CD4-positive, CD25-positive, alpha-beta regulatory T cell (primary cell): Measurements from ENCODE around the gene KXD1. TPM values are rescaled to one million over a fixed set of nuclear protein-coding genes. Genes with fewer than 3 reads are reported as not detected.

ENCODE experiments used
- ATAC-seq, 2 donors: fragments of 150-1000 bp; cut with Tn5 transposase; one replicate each; pipeline ENCODE4 v1.10.0; 2021; ENCODE audit warnings: low read depth in 2 of 2, moderate number of reproducible peaks in 2 of 2, moderate library complexity in 1 of 2
- DNase-seq, 3 donors: peaks; one replicate each; pipeline versions ENCODE4 v3.0.0 to v3.0.0-alpha.2; 2012 to 2022; ENCODE audit warnings: mixed read lengths in 1 of 3
- H3K27ac ChIP-seq: one replicate; pipeline ENCODE4 v1.7.0; 2013; ENCODE audit warnings: mild to moderate bottlenecking, low read length; ENCODE audit not compliant: insufficient read depth, poor library complexity, severe bottlenecking
- H3K27me3 ChIP-seq: one replicate; pipeline ENCODE4 v1.7.0; 2013; ENCODE audit warnings: low read length; ENCODE audit not compliant: control insufficient read depth, insufficient read depth
- H3K36me3 ChIP-seq: one replicate; pipeline ENCODE4 v1.7.0; 2013; ENCODE audit warnings: mild to moderate bottlenecking, low read length, moderate library complexity; ENCODE audit not compliant: control insufficient read depth, insufficient read depth
- H3K4me1 ChIP-seq: 2 replicates; pipeline ENCODE4 v1.7.0; 2013; ENCODE audit warnings: mild to moderate bottlenecking, low read length; ENCODE audit not compliant: insufficient read depth, control insufficient read depth, poor library complexity, severe bottlenecking
- H3K4me3 ChIP-seq: one replicate; pipeline ENCODE4 v1.7.0; 2013; ENCODE audit warnings: low read depth, mild to moderate bottlenecking, low read length, moderate library complexity
- H3K9me3 ChIP-seq, 2 experiments: 1 replicate in 1 of 2; 2 replicates in 1 of 2; pipeline ENCODE4 v1.7.0; 2013; ENCODE audit warnings: low read length in 2 of 2, mild to moderate bottlenecking in 1 of 2, moderate library complexity in 1 of 2; ENCODE audit not compliant: control insufficient read depth in 2 of 2
- H3K27ac Mint-ChIP-seq, 3 donors: one replicate each; pipeline ENCODE4 v1.8.0; 2020 to 2022; ENCODE audit warnings: mild to moderate bottlenecking in 3 of 3, mixed read lengths in 3 of 3, moderate library complexity in 2 of 3
- H3K27me3 Mint-ChIP-seq: one replicate; pipeline ENCODE4 v1.8.0; 2022; ENCODE audit warnings: mild to moderate bottlenecking, mixed read lengths
- H3K36me3 Mint-ChIP-seq: one replicate; pipeline ENCODE4 v1.8.0; 2020; ENCODE audit warnings: mixed read lengths
- H3K4me1 Mint-ChIP-seq, 4 donors: one replicate each; pipeline ENCODE4 v1.8.0; 2020 to 2022; ENCODE audit warnings: mixed read lengths in 4 of 4, mild to moderate bottlenecking in 1 of 4
- H3K4me3 Mint-ChIP-seq, 4 donors: one replicate each; pipeline ENCODE4 v1.8.0; 2020 to 2022; ENCODE audit warnings: mild to moderate bottlenecking in 4 of 4, mixed read lengths in 4 of 4, moderate library complexity in 3 of 4
- H3K9me3 Mint-ChIP-seq, 7 donors: one replicate each; pipeline ENCODE4 v1.8.0; 2020 to 2022; ENCODE audit warnings: mixed read lengths in 7 of 7, mild to moderate bottlenecking in 3 of 7, moderate library complexity in 2 of 7
- polyA plus RNA-seq, 4 donors: library from polyadenylated mRNA; unstranded; fragments of 300-500 nt; fragmentation: Illumina TruSeq; gene quantifications; one replicate each; pipeline ENCODE4 v1.2.3, GENCODE V29; 2021
- total RNA-seq: library from RNA; stranded (reverse); gene quantifications from one replicate; pipeline ENCODE4 v1.2.3, GENCODE V29; 2022

KXD1 gene
- total and polyA plus RNA-seq, 5 donors from 2014 or later: 65.3 to 99.1 (median 90.6) TPM

GRCh38 chr19:18551631-18552030 lies 6.0 kb upstream of the KXD1 start:
- H3K27me3 Mint-ChIP-seq: no peaks in the 10 kb centered on the region
- no peaks in the 10 kb centered on the region for H3K4me1 ChIP-seq
- H3K36me3 Mint-ChIP-seq: no peaks in the 10 kb centered on the region
- ATAC-seq (no peak), DNase-seq (no peak)
- no peak overlapping the region for H3K4me3 ChIP-seq
- no peaks in the 10 kb centered on the region for H3K9me3 ChIP-seq
- H3K27me3 ChIP-seq: no peaks in the 10 kb centered on the region
- no peak overlapping the region for H3K27ac Mint-ChIP-seq
- peaks cover 0 to 6% (median 0%) of the 10 kb centered on the region in 4 donors for H3K4me1 Mint-ChIP-seq
- no peak overlapping the region for H3K27ac ChIP-seq
- H3K9me3 Mint-ChIP-seq: no peaks in the 10 kb centered on the region
- no peaks in the 10 kb centered on the region for H3K36me3 ChIP-seq
- no peak overlapping the region for H3K4me3 Mint-ChIP-seq

GRCh38 chr19:18558202-18558555 lies 509 bp downstream of the KXD1 start:
- Histone ChIP-seq H3K4me1 (peaks cover 18% of the 10 kb centered on the region), H3K27ac (peak overlapping the region; percentile 93), H3K36me3 (peaks cover 12% of the 10 kb centered on the region), H3K27me3 (no peaks in the 10 kb centered on the region), H3K9me3 (no peaks in the 10 kb centered on the region), H3K4me3 (peak overlapping the region; percentile 89)
- peaks cover 4% of the 10 kb centered on the region for H3K36me3 Mint-ChIP-seq
- peak overlapping the region; percentile 92 to 96 (median 94) for H3K4me3 Mint-ChIP-seq
- DNase-seq (peak in 1 of 3 donors; percentile 24), ATAC-seq (no peak)
- peak overlapping the region; percentile 95 to 98 (median 97) for H3K27ac Mint-ChIP-seq
- peaks cover 8 to 30% (median 19%) of the 10 kb centered on the region in 4 donors for H3K4me1 Mint-ChIP-seq
- peaks cover 12% of the 10 kb centered on the region for H3K27me3 Mint-ChIP-seq
- H3K9me3 Mint-ChIP-seq: peaks cover 0 to 2% (median 0%) of the 10 kb centered on the region in 7 donors

GRCh38 chr19:18558604-18559003 lies 934 bp downstream of the KXD1 start:
- H3K36me3 ChIP-seq: peaks cover 15% of the 10 kb centered on the region
- H3K36me3 Mint-ChIP-seq: peaks cover 4% of the 10 kb centered on the region
- peak overlapping the region; percentile 89 for H3K4me3 ChIP-seq
- no peaks in the 10 kb centered on the region for H3K27me3 ChIP-seq
- H3K27ac Mint-ChIP-seq: peak overlapping the region; percentile 95 to 98 (median 97)
- no peaks in the 10 kb centered on the region for H3K9me3 ChIP-seq
- peaks cover 8 to 30% (median 19%) of the 10 kb centered on the region in 4 donors for H3K4me1 Mint-ChIP-seq
- ATAC-seq (no peak), DNase-seq (no peak)
- peaks cover 12% of the 10 kb centered on the region for H3K27me3 Mint-ChIP-seq
- peak overlapping the region; percentile 93 for H3K27ac ChIP-seq
- peaks cover 0 to 2% (median 0%) of the 10 kb centered on the region in 7 donors for H3K9me3 Mint-ChIP-seq
- H3K4me3 Mint-ChIP-seq: peak overlapping the region; percentile 92 to 96 (median 94)
- peaks cover 18% of the 10 kb centered on the region for H3K4me1 ChIP-seq

DNA sequence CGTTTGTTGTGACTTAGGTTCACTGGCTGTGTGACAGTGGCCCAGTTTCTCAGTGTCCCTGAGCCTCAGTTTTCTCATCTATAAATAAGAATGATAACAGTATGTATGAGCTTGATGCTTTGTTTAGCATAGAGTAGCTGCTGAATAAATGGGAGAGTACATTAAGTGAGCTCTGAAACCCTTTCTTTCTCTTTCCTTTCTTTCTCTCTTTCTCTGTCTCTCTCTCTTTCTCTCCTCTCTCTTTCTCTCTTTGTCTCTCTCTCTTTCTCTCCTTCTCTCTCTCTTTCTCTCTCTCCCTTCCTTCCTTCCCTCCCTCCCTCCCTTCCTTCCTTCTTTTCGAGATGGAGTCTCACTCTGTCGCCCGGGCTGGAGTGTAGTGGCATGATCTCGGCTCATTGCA lies 2.0 kb downstream of the KXD1 start:
- Histone ChIP-seq H3K9me3 (no peaks in the 10 kb centered on the region), H3K4me3 (no peak overlapping the region), H3K27ac (peak overlapping the region; percentile 93), H3K4me1 (peaks cover 18% of the 10 kb centered on the region), H3K27me3 (no peaks in the 10 kb centered on the region), H3K36me3 (peaks cover 22% of the 10 kb centered on the region)
- Mint-ChIP-seq H3K27ac (peak overlapping the region; percentile 26 to 98 (median 73)), H3K4me1 (peaks cover 8 to 30% (median 19%) of the 10 kb centered on the region in 4 donors), H3K4me3 (peak overlapping the region; percentile 46 to 96 (median 92)), H3K27me3 (peaks cover 12% of the 10 kb centered on the region), H3K36me3 (peaks cover 11% of the 10 kb centered on the region), H3K9me3 (peaks cover 0 to 2% (median 0%) of the 10 kb centered on the region in 7 donors)
- ATAC-seq (no peak), DNase-seq (no peak)

GRCh38 chr19:18562086-18562485 lies 4.4 kb downstream of the KXD1 start:
- Histone ChIP-seq H3K9me3 (no peaks in the 10 kb centered on the region), H3K4me3 (no peak overlapping the region), H3K27ac (no peak overlapping the region), H3K27me3 (no peaks in the 10 kb centered on the region), H3K4me1 (peaks cover 18% of the 10 kb centered on the region), H3K36me3 (peaks cover 45% of the 10 kb centered on the region)
- no peak for ATAC-seq
- H3K4me3 Mint-ChIP-seq: peak overlapping the region in 1 of 4 donors; percentile 54
- peaks cover 19% of the 10 kb centered on the region for H3K36me3 Mint-ChIP-seq
- peaks cover 0 to 2% (median 0%) of the 10 kb centered on the region in 7 donors for H3K9me3 Mint-ChIP-seq
- peaks cover 8 to 30% (median 19%) of the 10 kb centered on the region in 4 donors for H3K4me1 Mint-ChIP-seq
- peak overlapping the region in 1 of 3 donors; percentile 25 for H3K27ac Mint-ChIP-seq
- H3K27me3 Mint-ChIP-seq: peaks cover 12% of the 10 kb centered on the region
- no peak for DNase-seq

DNA sequence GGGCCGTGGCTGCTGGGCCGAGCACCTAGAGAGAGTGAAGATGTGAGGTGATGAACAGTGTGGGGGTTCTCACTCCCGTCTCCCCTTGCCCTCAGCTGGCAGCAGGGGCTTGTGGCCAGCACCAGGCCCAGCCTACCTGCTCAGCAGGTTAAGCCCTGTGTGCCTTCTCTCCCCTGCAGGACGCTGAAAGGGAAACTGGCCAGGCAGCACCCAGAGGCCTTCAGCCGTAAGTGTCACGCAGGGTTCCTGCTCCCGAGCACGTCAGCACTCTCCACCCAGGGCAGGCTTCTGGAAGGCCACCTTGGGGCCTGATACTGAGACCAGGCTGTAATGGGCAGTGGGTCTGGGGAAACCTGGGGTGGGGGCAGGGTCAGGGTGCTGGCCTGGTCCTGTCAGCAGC lies 9.3 kb downstream of the KXD1 start:
- Histone ChIP-seq H3K4me1 (peaks cover 5% of the 10 kb centered on the region), H3K36me3 (peaks cover 64% of the 10 kb centered on the region), H3K4me3 (no peak overlapping the region), H3K9me3 (no peaks in the 10 kb centered on the region), H3K27me3 (no peaks in the 10 kb centered on the region), H3K27ac (no peak overlapping the region)
- H3K4me3 Mint-ChIP-seq: no peak overlapping the region
- H3K27ac Mint-ChIP-seq: no peak overlapping the region
- DNase-seq: no peak
- ATAC-seq: no peak
- H3K9me3 Mint-ChIP-seq: no peaks in the 10 kb centered on the region
- no peaks in the 10 kb centered on the region for H3K27me3 Mint-ChIP-seq
- H3K4me1 Mint-ChIP-seq: peaks cover 3 to 9% (median 7%) of the 10 kb centered on the region in 4 donors
- H3K36me3 Mint-ChIP-seq: peaks cover 29% of the 10 kb centered on the region

GRCh38 chr19:18568367-18568766 lies 10.7 kb downstream of the KXD1 start:
- no peak overlapping the region for H3K27ac Mint-ChIP-seq
- Histone ChIP-seq H3K27ac (no peak overlapping the region), H3K4me1 (peaks cover 19% of the 10 kb centered on the region), H3K36me3 (peaks cover 58% of the 10 kb centered on the region), H3K27me3 (no peaks in the 10 kb centered on the region), H3K9me3 (no peaks in the 10 kb centered on the region), H3K4me3 (no peak overlapping the region)
- peaks cover 29% of the 10 kb centered on the region for H3K36me3 Mint-ChIP-seq
- DNase-seq: no peak
- peaks cover 5 to 23% (median 16%) of the 10 kb centered on the region in 4 donors for H3K4me1 Mint-ChIP-seq
- no peak overlapping the region for H3K4me3 Mint-ChIP-seq
- peaks cover 0 to 3% (median 0%) of the 10 kb centered on the region in 7 donors for H3K9me3 Mint-ChIP-seq
- ATAC-seq: no peak
- H3K27me3 Mint-ChIP-seq: no peaks in the 10 kb centered on the region
